ENCODE data around the gene MORC1.

Gene MORC1

DNA sequence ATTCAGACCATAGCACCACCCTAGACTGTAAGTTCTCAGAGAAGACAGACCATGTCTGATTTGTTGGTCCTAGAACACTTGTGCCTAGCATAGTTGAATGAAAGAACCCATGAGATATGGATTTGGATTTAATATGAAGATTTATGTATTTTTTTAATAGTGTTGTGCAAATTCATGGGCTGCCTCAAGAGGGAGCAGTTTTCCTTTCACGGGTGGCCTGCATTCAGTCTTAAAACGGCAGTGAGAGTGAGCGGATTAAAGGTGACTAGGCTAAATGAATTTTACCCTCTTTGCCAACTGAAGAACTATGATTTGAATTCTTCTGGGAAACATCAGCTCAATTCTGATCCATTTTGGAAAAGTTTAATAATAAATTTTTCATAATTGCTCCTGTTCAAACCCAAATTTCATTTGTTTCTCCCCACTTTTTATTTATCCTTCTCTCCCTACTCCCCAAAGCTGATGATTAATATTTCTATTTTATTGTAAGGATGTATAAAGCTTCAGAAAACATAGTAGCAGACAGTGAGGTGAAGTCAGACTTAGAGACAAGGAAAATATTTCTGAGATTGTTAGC lies 67.3 kb downstream of the MORC1 start:
- no peak for TF ChIP-seq SIN3A (IDR thresholded peaks at IDR 0.05; ENCODE audit: borderline replicate concordance, insufficient read depth, low read length)
- TF ChIP-seq FOXP2 (optimal IDR thresholded peaks at IDR 0.05; ENCODE audit: borderline replicate concordance, extremely low read depth, extremely low read length, insufficient read depth): no peak
- no peak for TF ChIP-seq POLR2AphosphoS5 (IDR thresholded peaks at IDR 0.05; ENCODE audit: low read depth, low read length)

DNA sequence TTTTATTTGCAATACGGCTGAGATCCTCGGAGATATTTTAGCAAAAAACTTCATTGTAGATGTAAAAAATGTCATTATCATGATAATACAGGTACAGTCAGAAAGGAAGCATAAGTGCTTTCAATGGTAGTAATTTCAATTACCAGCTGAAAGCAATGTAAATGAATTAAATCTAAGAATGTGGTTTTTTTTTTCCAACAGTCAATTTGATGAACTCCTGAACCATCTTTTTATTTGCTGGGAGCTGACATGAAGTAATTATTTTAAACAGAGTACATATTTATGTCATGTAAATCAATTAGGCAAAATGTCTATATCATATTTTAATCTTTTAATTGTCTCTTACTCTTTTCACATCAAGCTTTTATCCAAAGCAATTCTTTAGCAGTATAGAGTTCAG lies 70.6 kb downstream of the MORC1 start:
- no peak for TF ChIP-seq FOXP2 (optimal IDR thresholded peaks at IDR 0.05; ENCODE audit: borderline replicate concordance, extremely low read depth, extremely low read length, insufficient read depth)
- no peak for TF ChIP-seq TAF1 (IDR thresholded peaks at IDR 0.05; ENCODE audit: borderline replicate concordance, insufficient read depth, low read length)
- no peak for TF ChIP-seq SIN3A (IDR thresholded peaks at IDR 0.05; ENCODE audit: borderline replicate concordance, insufficient read depth, low read length)
- no peak for TF ChIP-seq POLR2AphosphoS5 (IDR thresholded peaks at IDR 0.05; ENCODE audit: low read depth, low read length)
- TF ChIP-seq, protein P1, sequence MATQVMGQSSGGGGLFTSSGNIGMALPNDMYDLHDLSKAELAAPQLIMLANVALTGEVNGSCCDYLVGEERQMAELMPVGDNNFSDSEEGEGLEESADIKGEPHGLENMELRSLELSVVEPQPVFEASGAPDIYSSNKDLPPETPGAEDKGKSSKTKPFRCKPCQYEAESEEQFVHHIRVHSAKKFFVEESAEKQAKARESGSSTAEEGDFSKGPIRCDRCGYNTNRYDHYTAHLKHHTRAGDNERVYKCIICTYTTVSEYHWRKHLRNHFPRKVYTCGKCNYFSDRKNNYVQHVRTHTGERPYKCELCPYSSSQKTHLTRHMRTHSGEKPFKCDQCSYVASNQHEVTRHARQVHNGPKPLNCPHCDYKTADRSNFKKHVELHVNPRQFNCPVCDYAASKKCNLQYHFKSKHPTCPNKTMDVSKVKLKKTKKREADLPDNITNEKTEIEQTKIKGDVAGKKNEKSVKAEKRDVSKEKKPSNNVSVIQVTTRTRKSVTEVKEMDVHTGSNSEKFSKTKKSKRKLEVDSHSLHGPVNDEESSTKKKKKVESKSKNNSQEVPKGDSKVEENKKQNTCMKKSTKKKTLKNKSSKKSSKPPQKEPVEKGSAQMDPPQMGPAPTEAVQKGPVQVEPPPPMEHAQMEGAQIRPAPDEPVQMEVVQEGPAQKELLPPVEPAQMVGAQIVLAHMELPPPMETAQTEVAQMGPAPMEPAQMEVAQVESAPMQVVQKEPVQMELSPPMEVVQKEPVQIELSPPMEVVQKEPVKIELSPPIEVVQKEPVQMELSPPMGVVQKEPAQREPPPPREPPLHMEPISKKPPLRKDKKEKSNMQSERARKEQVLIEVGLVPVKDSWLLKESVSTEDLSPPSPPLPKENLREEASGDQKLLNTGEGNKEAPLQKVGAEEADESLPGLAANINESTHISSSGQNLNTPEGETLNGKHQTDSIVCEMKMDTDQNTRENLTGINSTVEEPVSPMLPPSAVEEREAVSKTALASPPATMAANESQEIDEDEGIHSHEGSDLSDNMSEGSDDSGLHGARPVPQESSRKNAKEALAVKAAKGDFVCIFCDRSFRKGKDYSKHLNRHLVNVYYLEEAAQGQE (IDR thresholded peaks at IDR 0.05; ENCODE audit: insufficient read depth in 1 of 2, low read depth in 2 of 2, low read length in 2 of 2): no peak

DNA sequence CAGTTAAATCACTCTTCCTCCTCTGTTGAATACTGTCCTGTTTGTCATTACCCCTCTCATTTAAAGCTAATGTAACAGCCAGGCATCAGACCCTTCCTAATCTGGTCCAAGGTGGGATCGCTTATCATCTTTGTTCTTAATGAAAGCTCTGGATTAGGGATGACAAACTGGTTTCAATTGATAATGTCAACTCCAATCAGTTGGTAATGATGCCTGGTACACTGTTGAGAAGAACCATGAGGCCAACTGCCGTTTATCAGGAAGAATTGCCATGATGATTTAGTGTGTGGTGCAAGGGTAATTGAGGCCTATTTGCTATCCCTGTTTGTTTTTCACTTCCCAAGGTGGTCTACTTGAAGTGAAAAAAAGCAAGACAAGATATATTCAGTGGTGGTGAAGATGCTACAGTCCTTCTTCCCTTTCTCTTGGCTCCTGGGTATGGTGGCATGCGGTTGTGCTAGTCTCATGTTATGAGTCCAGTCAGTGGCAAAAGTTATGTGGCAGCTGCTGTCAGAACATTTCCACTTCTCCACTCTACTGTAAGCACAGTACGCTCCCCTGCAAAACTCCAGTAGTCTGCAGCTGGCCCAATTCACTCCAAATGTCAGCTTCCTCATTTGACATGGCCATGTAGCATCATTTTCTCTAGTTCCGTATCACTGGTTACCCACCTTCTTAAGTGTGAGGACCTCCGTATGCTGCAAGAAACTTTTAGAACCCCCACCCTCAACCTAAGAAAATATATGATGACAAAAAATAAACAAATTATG lies 72.5 kb downstream of the MORC1 start:
- TF ChIP-seq TAF1 (IDR thresholded peaks at IDR 0.05; ENCODE audit: borderline replicate concordance, insufficient read depth, low read length): no peak
- TF ChIP-seq FOXP2 (optimal IDR thresholded peaks at IDR 0.05; ENCODE audit: borderline replicate concordance, extremely low read depth, extremely low read length, insufficient read depth): no peak
- no peak for TF ChIP-seq SIN3A (IDR thresholded peaks at IDR 0.05; ENCODE audit: borderline replicate concordance, insufficient read depth, low read length)
- TF ChIP-seq, protein P1 (IDR thresholded peaks at IDR 0.05; ENCODE audit: insufficient read depth in 1 of 2, low read depth in 2 of 2, low read length in 2 of 2): no peak
- no peak for TF ChIP-seq POLR2AphosphoS5 (IDR thresholded peaks at IDR 0.05; ENCODE audit: low read depth, low read length)

DNA sequence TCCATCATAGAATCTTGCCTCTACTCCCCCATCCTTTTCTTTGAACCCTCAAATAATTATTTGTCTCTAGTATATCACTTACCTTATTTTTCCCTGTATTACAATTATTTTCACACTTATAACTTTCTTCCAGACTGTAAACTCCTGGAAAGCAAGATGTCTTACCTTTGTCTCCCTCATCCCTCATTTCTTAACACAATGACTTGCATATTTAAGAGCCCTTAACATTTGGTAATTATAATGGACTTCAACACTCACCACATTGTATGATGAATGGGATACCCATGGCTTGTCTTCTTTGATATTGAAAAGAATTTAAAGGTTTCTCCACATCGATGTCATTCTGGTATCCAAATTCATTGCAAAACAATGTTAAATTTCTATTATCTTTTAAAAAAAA lies 82.9 kb downstream of the MORC1 start:
- TF ChIP-seq SIN3A (IDR thresholded peaks at IDR 0.05; ENCODE audit: borderline replicate concordance, insufficient read depth, low read length) (no peak), FOXP2 (optimal IDR thresholded peaks at IDR 0.05; ENCODE audit: borderline replicate concordance, extremely low read depth, extremely low read length, insufficient read depth) (no peak), TAF1 (IDR thresholded peaks at IDR 0.05; ENCODE audit: borderline replicate concordance, insufficient read depth, low read length) (no peak), POLR2AphosphoS5 (IDR thresholded peaks at IDR 0.05; ENCODE audit: low read depth, low read length) (no peak)
- TF ChIP-seq, protein P1 (IDR thresholded peaks at IDR 0.05; ENCODE audit: insufficient read depth in 1 of 2, low read depth in 2 of 2, low read length in 2 of 2): no peak

DNA sequence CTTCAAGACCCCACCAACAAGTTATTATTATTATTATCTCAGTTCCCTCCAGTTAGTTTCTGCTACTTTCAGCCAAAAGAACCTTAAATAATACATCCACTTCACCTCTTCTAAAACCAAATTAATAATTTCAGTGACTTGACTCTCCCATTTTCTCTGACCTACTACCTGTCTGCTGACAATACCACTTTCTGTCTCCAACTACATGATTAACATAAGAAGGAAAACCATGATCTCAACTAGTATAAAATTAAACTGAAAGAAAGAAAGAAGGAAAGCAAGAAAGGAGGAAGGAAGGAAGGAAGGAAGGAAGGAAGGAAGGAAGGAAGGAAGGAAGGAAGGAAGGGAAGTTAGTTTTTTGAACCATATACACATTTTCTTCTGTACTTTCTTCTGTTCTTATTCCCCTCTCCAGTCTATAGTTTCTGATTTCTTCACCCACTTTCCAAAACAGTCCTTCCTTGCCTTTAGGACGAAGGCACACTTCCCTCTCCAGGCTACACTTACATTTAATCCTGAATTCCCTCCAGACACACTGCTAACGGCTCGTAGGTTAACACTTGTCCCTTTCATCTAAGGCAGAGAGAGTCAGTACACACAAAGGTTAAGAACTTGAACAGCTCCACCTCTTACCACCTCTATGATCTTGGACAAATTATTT lies 84.8 kb downstream of the MORC1 start:
- no peak for TF ChIP-seq SIN3A (IDR thresholded peaks at IDR 0.05; ENCODE audit: borderline replicate concordance, insufficient read depth, low read length)
- TF ChIP-seq, protein P1 (IDR thresholded peaks at IDR 0.05; ENCODE audit: insufficient read depth in 1 of 2, low read depth in 2 of 2, low read length in 2 of 2): no peak
- TF ChIP-seq FOXP2 (optimal IDR thresholded peaks at IDR 0.05; ENCODE audit: borderline replicate concordance, extremely low read depth, extremely low read length, insufficient read depth): no peak
- TF ChIP-seq TAF1 (IDR thresholded peaks at IDR 0.05; ENCODE audit: borderline replicate concordance, insufficient read depth, low read length): no peak

Measured in PFSK-1 (cell line).